Aorta (tissue), 5 donors: Measurements from ENCODE around the gene CCR7. TPM values are rescaled to one million over a fixed set of nuclear protein-coding genes. Genes with fewer than 3 reads are reported as not detected.

ENCODE experiments used
- ATAC-seq: fragments of 200-7000 bp; cut with Tn5 transposase; one replicate; pipeline ENCODE4 v1.9.1; 2022; ENCODE audit warnings: moderate library complexity; ENCODE audit not compliant: low FRiP score
- DNase-seq, 2 donors: peaks; one replicate each; pipeline ENCODE4 v3.0.0-alpha.2; 2020
- H3K27ac ChIP-seq, 2 donors: one replicate each; pipeline ENCODE4 v1.5.1; 2013; ENCODE audit warnings: low read length in 2 of 2, mild to moderate bottlenecking in 2 of 2, moderate library complexity in 2 of 2, control low read depth in 1 of 2, inconsistent platforms in 1 of 2, low read depth in 1 of 2
- H3K27me3 ChIP-seq, 2 donors: one replicate each; pipeline ENCODE4 v1.6.1; 2013; ENCODE audit warnings: control low read depth in 1 of 2, low read length in 1 of 2, mild to moderate bottlenecking in 1 of 2, moderate library complexity in 1 of 2; ENCODE audit not compliant: insufficient read depth in 2 of 2, control insufficient read depth in 1 of 2
- H3K36me3 ChIP-seq, 2 donors: one replicate each; pipeline ENCODE4 v1.6.1; 2013; ENCODE audit warnings: control low read depth in 1 of 2, low read length in 1 of 2, mild to moderate bottlenecking in 1 of 2; ENCODE audit not compliant: insufficient read depth in 2 of 2, control insufficient read depth in 1 of 2
- H3K4me1 ChIP-seq, 2 donors: one replicate each; pipeline ENCODE4 v1.6.1; 2013; ENCODE audit warnings: low read length in 2 of 2, control low read depth in 1 of 2, mild to moderate bottlenecking in 1 of 2, moderate library complexity in 1 of 2; ENCODE audit not compliant: insufficient read depth in 2 of 2, control insufficient read depth in 1 of 2
- H3K4me3 ChIP-seq, 2 donors: one replicate each; pipeline ENCODE4 v1.5.1; 2013; ENCODE audit warnings: low read length in 2 of 2, control low read depth in 1 of 2, mild to moderate bottlenecking in 1 of 2
- H3K9me3 ChIP-seq: one replicate; pipeline ENCODE4 v1.6.1; 2013; ENCODE audit warnings: mild to moderate bottlenecking, low read length; ENCODE audit not compliant: control insufficient read depth
- WGBS, 2 donors: extraction: QIAGEN DNeasy Blood & Tissue Kit; methylation state at CpG; one replicate each; pipeline ENCODE4 v1.1.7; 2013; 5-methylcytosine and 5-hydroxymethylcytosine counted together
- intact Hi-C, 2 donors: fragments of 100-400 bp; cut with DNase I; formaldehyde crosslinking; loops; one replicate each; pipeline versions ENCODE4 v1.14.2 to v1.15.0; 2022
- polyA plus RNA-seq, 2 donors: library from polyadenylated mRNA; stranded (reverse); fragments of 200-250 nt; gene quantifications; one replicate each; pipeline ENCODE4 v1.2.3, GENCODE V29; 2013
- total RNA-seq, 2 donors: library from RNA; stranded (reverse); fragmentation: NEBNext Ultra II Directional; extraction: Animal tissue kit (Norgen Biotek cat#: 25700); gene quantifications; one replicate each; pipeline ENCODE4 v1.2.1, GENCODE V29; 2021
- donor health status: healthy with polysubstance abuse.
- donor health status: Bipolar disorder and iron deficiency.
- donor health status: DM: no; HTN: no; CAD: no.
- donor health status: DM: no; HTN: no; CAD: no.
- donor health status: DM: yes; HTN: yes; CAD: no.

Gene CCR7
- total and polyA plus RNA-seq, 4 donors: 0.08 to 0.84 (median 0.37) TPM

GRCh38 chr17:40518401-40519088, 46.7 kb downstream of the CCR7 start:
- no peak overlapping the region for H3K27ac ChIP-seq
- no peaks in the 10 kb centered on the region for H3K36me3 ChIP-seq
- no peaks in the 10 kb centered on the region for H3K27me3 ChIP-seq
- ATAC-seq (no peak), DNase-seq (peak in 1 of 2 donors; percentile 42)
- H3K9me3 ChIP-seq: no peaks in the 10 kb centered on the region
- no peak overlapping the region for H3K4me3 ChIP-seq
- intact Hi-C loops: no loop called here
- 85% methylated on average over 5 of the region's 5 CpGs for WGBS, 2 donors
- no peaks in the 10 kb centered on the region for H3K4me1 ChIP-seq

GRCh38 chr17:40517981-40518380, 47.3 kb downstream of the CCR7 start:
- Histone ChIP-seq H3K4me1 (no peaks in the 10 kb centered on the region), H3K27ac (no peak overlapping the region), H3K36me3 (no peaks in the 10 kb centered on the region), H3K9me3 (no peaks in the 10 kb centered on the region), H3K4me3 (no peak overlapping the region), H3K27me3 (no peaks in the 10 kb centered on the region)
- 94 to 98% methylated on average over 4 of the region's 4 CpGs for WGBS, 2 donors
- DNase-seq (peak in 1 of 2 donors; percentile 24), ATAC-seq (no peak)
- intact Hi-C loops: no loop called here

GRCh38 chr17:40517286-40517662, 48.0 kb downstream of the CCR7 start:
- Histone ChIP-seq H3K4me1 (no peaks in the 10 kb centered on the region), H3K36me3 (no peaks in the 10 kb centered on the region), H3K27ac (no peak overlapping the region), H3K9me3 (no peaks in the 10 kb centered on the region), H3K27me3 (no peaks in the 10 kb centered on the region), H3K4me3 (no peak overlapping the region)
- intact Hi-C loops: no loop called here
- ATAC-seq (no peak), DNase-seq (no peak)
- 95 to 96% methylated on average over 2 of the region's 2 CpGs for WGBS, 2 donors

GRCh38 chr17:40516581-40517285, 48.5 kb downstream of the CCR7 start:
- peak in 1 of 2 donors; percentile 51 for DNase-seq
- ATAC-seq: no peak
- no peaks in the 10 kb centered on the region for H3K9me3 ChIP-seq
- no peaks in the 10 kb centered on the region for H3K36me3 ChIP-seq
- no peak overlapping the region for H3K4me3 ChIP-seq
- intact Hi-C loops: no loop called here
- H3K27me3 ChIP-seq: no peaks in the 10 kb centered on the region
- 82 to 83% methylated on average over 3 of the region's 3 CpGs for WGBS, 2 donors
- no peak overlapping the region for H3K27ac ChIP-seq
- no peaks in the 10 kb centered on the region for H3K4me1 ChIP-seq

- H3K4me3 ChIP-seq: no peak overlapping the region
- 84 to 88% methylated on average over 11 of the region's 11 CpGs for WGBS, 2 donors
- ATAC-seq (no peak), DNase-seq (peak in 1 of 2 donors; percentile 25)
- no peak overlapping the region for H3K27ac ChIP-seq
- no peaks in the 10 kb centered on the region for H3K4me1 ChIP-seq
- H3K9me3 ChIP-seq: no peaks in the 10 kb centered on the region
- intact Hi-C loops: no loop called here
- no peaks in the 10 kb centered on the region for H3K36me3 ChIP-seq
- H3K27me3 ChIP-seq: no peaks in the 10 kb centered on the region
Observed at GRCh38 chr17:40515491-40516041, 49.7 kb downstream of the CCR7 start.

GRCh38 chr17:40515011-40515410, 50.3 kb downstream of the CCR7 start:
- H3K4me3 ChIP-seq: no peak overlapping the region
- no peaks in the 10 kb centered on the region for H3K4me1 ChIP-seq
- peak in 1 of 2 donors; percentile 36 for DNase-seq
- 94% methylated on average over 4 of the region's 4 CpGs for WGBS, 2 donors
- no peaks in the 10 kb centered on the region for H3K9me3 ChIP-seq
- ATAC-seq: no peak
- no peaks in the 10 kb centered on the region for H3K36me3 ChIP-seq
- H3K27me3 ChIP-seq: no peaks in the 10 kb centered on the region
- H3K27ac ChIP-seq: no peak overlapping the region
- intact Hi-C loops: no loop called here

- DNase-seq (peak in 1 of 2 donors; percentile 51), ATAC-seq (no peak)
- no peaks in the 10 kb centered on the region for H3K27me3 ChIP-seq
- no peaks in the 10 kb centered on the region for H3K9me3 ChIP-seq
- no peaks in the 10 kb centered on the region for H3K36me3 ChIP-seq
- H3K27ac ChIP-seq: no peak overlapping the region
- WGBS, 2 donors: 91 to 92% methylated on average over 7 of the region's 7 CpGs
- H3K4me3 ChIP-seq: no peak overlapping the region
- no peaks in the 10 kb centered on the region for H3K4me1 ChIP-seq
- intact Hi-C loops: no loop called here
Observed at GRCh38 chr17:40514013-40514875, 51.0 kb downstream of the CCR7 start.

GRCh38 chr17:40511667-40512220, 53.5 kb downstream of the CCR7 start:
- no peaks in the 10 kb centered on the region for H3K36me3 ChIP-seq
- intact Hi-C loops: no loop called here
- ATAC-seq (peak; percentile 19), DNase-seq (peak in 1 of 2 donors; percentile 51)
- 49 to 57% methylated on average over 12 of the region's 12 CpGs for WGBS, 2 donors
- H3K27ac ChIP-seq: no peak overlapping the region
- no peaks in the 10 kb centered on the region for H3K27me3 ChIP-seq
- H3K4me3 ChIP-seq: no peak overlapping the region
- H3K9me3 ChIP-seq: no peaks in the 10 kb centered on the region
- no peaks in the 10 kb centered on the region for H3K4me1 ChIP-seq
